ENCODE data around the gene CLCN5.
"Not testable (repeated sequence)": the region's sequence is repeated elsewhere in the genome, so short reads cannot be mapped to it uniquely, and the experiment has no call there.

CLCN5 gene

DNA sequence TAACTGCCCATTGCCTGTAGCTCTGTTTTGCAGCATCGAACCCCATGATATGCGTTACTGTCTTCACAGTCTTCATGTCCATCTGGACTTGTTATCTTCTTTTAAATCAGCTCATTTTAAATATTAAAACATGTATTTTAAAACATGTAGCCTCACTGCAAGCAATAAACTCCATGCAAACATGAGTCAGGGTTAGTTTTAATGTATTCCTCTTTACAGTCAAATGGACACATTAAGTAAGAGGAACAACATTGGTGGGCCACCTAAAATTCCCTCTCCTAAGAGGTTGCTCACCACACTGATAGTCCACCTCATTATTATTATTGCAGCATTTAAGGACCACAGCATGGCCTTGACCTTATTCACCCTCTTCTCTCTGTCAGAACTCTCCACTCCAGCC lies 74.1 kb downstream of the CLCN5 start:
- DNase-seq (ENCODE audit: low spot score), result no peak

DNA sequence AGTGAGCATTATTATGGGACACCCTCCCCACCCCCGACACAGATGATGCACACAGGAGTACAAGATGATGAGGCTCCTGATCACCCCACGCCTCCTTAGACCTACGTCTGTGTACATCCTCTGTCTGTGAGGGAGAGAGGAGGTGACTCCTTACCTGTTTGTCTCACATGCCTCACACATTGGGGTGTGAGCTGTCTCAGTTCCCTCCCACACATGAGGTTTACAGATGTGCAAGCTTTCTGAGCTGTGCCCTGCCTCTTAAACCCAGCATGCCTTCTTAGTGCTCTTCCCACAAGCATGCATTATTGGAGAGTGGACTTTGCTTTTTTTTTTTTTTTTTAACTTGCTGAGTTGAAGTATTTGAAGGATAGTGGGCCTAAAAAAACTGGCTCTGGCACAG lies 76.7 kb downstream of the CLCN5 start:
- no peak for DNase-seq (ENCODE audit: low spot score)

DNA sequence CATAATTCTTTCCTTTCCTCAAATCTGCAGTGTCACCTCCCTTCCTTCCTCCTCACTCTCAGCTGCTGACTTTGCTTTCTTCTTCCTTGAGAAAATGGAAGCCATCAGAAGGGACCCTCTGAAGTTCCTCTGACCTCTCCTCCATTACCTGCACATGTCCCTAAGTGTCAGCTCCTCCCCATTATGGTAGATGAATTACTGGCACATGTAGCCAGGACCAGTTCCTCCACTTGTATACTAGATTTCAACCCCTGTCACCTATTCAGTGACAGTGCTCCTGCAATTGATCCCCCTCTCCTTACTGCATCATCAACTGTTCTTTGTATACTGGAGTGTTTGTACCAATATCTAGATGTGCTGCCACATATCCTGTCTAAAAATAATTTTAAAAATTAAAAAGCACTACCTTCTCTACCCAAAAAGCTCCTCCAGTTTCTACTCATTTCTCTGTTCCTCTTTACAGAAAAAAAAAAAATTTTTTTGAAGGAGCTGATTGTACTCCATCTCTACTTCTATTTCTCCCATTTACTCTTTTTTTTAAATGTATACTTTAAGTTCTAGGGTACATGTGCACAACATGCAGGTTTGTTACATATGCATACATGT lies 78.6 kb downstream of the CLCN5 start:
- DNase-seq (ENCODE audit: low spot score), result no peak

DNA sequence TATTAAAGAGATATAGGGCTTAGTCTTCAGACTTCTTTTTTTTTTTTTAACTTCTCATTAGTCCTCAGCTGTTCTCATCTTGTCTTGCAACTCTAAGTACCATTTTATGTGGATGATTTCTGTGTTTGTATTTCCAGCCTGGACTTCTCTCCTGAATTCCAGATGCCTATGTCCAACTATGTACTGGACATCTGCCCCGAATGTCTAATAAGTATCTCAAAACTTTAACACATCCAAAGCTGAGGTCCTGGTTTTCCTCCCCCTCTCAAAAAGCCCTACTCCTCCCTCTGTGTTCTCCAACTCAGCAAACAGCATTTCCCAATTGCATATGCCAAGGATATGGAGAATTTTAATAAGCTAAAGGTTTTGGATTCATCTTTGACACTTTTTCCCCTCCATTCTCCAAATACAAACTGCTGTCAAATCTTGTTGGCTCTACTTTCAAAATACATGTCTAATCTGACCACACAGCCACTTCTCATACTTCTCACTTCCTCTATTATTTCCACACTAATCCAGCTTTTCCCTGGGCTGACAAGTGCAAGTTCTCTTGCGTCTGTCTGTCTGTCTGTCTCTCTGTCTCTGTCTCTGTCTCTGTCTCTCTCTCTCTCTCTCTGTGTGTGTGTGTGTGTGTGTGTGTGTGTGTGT lies 79.8 kb downstream of the CLCN5 start:
- DNase-seq (ENCODE audit: low spot score), result no peak

DNA sequence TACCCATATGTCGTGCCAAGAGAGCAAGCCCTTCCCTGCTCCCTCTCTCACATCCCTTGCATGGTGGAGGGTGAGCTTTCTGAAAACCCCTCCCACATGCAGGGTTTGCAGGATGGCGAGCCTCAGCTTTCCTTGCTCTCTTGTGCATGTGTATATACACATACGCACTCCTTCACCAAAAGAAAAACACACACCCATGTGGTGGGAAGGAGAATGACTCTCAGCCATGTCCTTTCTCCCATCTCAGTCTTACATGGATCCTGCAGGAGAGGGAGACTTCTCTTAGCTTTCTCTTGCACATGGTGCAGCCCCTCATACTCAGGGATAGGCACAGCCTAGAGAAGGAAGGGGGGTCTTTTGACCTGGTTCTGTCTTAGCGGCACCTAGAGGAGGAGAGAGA lies 81.1 kb downstream of the CLCN5 start:
- no peak for DNase-seq (ENCODE audit: low spot score)

DNA sequence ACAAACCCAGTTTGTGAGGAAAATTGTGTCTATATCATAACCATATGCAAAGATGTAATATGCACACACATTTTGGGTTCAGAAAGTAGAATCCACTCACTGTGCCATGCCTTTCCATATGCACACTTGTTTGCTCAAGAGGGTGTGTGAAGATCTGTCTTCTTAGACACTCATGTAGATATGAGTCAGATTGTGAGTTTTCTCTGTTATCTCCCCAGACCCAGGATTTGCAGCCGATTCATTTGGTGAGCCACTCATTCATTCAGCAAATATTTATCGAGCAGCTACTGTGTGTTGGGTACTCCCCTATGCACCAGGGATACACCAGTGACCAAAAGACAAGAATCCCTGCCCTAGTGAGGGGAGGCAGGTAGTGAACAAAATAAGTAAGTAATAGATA lies 81.5 kb downstream of the CLCN5 start:
- DNase-seq (ENCODE audit: low spot score), result no peak

DNA sequence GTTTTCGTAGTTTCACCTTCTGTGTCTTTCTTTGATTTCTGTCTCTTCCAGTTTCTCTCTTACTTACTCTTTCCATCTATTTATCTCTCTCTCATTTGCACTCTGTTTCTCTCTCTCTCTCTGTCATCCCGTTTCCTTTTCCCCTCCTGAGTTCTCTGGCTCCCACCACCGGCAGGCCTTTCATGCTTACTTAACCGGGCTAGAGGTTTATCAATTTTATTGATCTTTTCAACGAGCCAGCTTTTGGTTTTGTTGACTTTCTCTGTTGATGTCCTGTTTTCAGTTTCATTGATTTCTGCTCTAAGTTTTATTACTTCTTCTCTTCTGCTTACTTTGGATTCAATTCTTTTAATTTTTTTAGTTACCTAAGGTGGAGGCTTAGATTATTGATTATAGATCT lies 103.2 kb downstream of the CLCN5 start:
- DNase-seq (ENCODE audit: low spot score), result not testable (repeated sequence)

DNA sequence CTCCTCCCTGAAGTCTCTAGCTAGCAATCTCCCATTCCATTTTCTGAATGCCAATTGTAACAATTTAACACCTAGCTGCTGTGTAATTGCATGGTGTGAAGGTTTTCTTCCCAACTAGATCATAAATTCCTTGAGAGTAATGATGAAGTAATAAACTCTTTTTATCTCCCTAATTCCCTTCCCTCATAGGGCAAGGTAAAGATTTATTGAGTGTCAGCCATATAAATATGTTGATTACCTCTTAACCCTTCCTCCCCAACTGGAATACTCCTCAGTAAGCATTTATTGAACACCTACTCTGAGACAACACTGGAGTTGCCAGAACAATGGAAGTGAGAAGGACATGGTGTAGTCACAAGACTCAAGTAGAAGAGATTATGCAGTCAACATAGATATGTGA lies 112.7 kb downstream of the CLCN5 start:
- DNase-seq (ENCODE audit: low spot score), result no peak

DNA sequence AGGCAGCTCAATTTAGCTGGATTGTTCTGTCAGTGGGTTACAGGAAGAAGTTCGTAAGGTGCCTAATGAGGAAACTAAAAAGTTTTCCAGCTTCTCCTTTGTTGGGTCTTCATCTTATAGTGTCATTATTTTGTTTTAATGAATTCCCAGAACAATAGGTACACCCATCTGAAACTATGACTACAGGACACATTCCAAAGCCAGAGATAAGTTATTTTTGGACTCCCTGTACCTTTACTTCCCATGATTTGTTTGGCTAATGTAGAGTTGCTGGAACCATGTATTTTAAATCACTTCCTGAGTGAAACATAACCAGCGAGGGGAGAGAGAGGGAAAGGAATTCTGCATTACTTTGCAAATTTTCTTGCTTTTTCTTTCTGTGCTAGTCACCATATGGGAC lies 114.0 kb downstream of the CLCN5 start:
- DNase-seq (ENCODE audit: low spot score), result no peak

DNA sequence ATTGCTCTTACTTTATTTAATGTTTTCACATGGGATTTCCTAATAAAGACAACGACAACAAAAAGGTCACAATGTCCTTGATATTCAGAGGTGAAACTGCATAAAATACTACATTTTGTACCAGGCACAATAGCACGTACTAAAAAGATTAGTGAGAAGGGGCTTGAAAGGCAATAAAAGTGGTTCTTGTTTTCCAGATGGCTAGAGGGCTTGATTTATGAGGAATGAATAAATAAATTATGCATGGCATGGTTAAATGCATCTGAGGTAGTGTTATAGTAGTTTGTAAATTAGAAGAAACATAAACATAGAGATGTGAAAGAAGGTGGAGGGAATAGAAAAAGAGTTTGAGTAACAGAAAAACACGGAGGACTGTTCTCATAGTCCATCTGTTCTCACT lies 123.4 kb downstream of the CLCN5 start:
- no peak for DNase-seq (ENCODE audit: low spot score)

DNA sequence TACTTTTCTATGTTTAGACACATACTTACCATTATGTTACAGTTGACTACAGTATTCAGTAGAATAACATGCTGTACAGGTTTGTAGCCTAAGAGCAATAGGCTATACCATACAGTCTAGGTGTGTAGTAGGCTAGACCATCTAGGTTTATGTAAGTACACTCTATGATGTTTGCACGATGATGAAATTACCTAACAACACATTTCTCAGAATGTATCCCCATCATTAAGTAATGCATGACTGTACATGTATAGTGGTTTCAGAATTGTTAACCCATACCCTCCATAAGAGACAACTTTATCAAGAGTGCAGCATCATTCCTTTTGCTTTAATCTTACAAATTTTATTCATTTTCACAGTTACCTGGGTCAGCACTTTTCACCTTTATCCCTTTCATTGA lies 126.8 kb downstream of the CLCN5 start:
- no peak for DNase-seq (ENCODE audit: low spot score)

DNA sequence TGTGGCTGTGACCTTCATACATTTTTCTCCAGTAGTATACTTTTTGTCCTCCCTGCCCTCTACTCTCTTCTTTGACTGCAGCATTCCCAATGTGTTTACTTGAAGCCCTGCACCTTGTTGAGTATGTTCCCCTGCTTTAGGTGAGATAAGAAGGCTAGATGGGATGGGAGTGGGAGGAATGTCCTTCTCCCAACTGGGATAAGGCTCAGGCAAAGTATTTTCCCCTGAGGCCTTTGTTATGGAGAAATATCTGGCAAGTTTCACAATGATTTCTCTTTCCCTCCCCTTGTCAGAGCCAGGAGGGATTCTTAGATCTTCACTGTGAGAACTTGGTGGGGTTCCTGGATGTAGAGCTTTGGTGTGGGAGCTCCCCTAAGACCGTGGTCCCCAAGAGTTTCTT lies 131.8 kb downstream of the CLCN5 start:
- DNase-seq (ENCODE audit: low spot score), result no peak

DNA sequence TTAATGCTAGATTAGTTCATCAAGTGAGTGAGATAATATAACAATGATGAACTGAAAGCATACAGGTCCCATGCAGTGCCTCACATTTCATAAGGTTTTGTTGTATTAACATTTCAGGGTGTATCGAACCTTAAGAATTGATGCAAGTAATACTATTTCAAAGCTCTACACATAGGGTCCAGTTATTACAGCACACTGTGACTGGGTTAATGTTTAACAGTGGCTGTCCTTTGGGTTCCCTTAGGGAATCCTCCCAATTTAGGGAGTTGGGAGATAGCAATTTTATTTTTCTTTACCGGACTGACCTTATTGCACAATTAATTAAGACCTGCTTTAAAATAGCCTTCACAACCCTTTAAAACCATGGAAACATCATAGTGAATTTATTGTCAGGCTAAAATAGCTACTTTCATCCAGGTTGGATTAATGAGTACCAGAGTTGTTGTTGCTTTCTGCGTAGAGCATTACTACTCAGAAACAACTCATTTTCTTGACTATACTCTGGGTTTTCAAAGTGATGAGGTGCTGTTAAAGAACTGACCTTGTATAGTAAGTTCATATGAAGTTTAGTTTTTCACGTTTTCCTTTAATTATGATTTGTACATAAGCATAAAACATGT lies 144.0 kb downstream of the CLCN5 start:
- no peak for DNase-seq (ENCODE audit: low spot score)

DNA sequence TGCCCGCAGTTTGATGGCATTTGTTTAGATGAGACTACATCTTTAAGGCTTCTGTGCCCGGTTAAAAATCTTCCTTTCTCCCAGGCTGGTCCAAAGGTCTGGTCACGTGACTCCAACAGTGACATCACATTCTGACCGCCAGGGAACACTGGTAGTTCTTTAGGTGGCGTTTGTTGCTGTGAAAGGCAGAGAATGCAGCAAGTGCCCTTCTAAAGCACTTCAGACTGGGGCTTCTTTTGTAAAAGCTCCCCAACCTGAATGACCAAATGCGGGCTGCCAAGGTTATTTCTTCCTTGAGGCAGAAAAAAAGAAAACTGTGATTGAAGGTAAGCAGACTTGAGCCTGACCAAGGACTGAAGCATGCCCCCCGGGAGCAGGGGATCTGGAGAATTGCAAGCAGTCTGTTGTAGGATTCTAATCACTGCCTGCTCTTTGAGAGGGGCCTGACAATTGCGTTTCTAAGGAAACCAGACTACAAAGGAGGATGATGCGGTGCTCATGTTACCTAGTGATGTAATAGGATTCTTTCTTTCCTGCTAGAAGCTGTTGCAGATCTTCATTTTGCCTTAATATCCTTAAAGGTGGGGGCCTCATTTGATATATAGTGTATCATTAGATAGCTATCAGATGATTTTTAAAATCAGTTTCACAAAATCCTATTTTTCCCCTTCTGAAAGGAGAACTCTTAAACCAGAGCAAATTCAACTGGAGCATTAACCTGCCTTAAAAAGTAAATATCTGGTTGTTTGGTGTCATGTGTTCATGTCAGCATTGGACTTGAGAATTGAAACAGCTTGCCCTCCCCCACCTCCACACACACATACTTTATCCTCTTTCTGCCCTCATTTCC lies 145.3 kb downstream of the CLCN5 start:
- DNase-seq (ENCODE audit: low spot score), result peak; percentile 3

DNA sequence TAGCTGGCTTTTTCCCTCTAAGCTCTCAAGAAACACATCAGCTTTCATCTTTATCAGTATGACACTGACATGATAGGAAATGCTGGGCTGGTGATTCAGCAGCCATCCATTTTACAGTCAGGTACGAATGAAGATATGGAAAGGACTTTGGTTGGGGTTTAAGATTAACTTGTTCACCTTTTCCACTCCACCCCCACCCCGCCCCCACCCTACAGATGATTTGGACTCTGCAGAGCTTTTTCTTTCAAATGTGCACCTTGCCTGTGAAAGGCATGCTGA lies 145.8 kb downstream of the CLCN5 start:
- DNase-seq (ENCODE audit: low spot score), result no peak

DNA sequence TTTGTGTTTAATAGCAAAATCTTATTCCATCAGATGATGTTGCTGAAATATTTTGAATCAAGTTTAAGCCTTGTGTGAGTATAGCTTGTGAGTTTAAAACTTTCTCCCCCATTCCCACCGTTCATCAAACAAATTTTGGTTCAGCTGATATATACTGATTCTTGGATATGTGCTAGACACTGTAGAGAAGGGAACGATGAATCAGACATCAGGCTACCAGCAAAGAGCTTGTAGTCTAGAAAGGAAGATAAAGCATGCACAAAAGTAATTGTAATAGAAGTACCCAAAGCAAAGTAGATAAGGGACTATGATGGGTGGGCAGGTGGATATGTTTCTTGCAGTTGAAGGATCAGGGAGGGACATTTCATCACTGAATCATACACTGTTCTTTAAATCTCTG lies 146.5 kb downstream of the CLCN5 start:
- no peak for DNase-seq (ENCODE audit: low spot score)

DNA sequence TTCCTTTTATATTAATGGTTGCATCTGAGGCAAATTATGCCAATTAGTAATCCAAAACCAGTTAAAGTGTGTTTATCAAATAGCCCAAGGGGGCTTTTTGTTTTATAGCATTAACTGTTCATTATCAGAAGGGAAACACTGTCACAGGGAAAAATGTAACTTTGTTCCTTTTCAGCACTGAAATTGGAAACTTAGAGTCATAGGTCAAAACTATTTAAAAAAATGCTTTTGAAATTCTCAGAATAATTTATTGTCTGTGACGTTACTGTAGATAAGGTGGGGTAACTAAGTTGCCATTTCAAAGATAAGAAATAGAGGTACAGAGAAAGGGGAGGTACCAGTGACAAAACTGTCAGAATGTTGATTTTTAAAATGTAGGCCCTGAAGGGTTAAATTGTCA lies 149.1 kb downstream of the CLCN5 start:
- DNase-seq (ENCODE audit: low spot score), result no peak

DNA sequence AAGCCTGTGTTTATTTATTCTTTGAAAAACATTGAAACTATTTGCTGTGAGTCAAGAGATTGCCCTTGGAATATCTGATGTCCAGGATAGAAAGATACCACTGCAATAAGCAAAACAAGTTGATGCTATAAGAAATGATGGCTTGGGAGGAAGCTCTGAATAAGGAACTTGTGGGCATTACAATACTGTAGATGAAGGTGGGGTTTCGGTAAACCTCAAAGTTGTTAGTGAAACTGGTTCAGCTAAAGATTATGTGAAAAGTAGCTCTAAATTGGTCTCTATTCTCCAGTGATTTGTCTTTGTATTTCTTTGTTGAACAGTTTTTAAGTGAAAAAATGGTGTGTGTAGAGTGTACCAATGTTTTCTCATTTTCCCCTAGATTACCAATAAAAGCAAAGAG lies 149.7 kb downstream of the CLCN5 start:
- no peak for DNase-seq (ENCODE audit: low spot score)

DNA sequence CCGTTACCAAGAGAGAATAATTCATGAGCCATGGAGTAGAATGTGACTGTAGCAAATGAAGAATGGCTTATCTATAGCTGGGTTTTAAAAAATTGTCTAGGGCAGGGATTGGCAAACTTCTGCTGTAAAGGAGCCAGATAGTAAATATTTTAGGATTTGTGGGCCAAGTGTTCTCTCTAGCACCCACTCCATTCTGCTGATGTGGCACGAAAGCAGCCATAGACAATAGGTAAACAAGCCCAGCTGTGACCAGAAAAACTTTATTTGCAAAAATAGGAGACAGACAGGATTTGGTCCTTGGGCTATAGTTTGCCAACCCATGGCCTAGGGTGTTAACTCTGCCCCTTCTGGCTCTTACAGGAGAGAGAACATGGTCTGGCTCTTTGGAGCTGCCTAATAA lies 151.2 kb downstream of the CLCN5 start:
- DNase-seq (ENCODE audit: low spot score), result no peak

DNA sequence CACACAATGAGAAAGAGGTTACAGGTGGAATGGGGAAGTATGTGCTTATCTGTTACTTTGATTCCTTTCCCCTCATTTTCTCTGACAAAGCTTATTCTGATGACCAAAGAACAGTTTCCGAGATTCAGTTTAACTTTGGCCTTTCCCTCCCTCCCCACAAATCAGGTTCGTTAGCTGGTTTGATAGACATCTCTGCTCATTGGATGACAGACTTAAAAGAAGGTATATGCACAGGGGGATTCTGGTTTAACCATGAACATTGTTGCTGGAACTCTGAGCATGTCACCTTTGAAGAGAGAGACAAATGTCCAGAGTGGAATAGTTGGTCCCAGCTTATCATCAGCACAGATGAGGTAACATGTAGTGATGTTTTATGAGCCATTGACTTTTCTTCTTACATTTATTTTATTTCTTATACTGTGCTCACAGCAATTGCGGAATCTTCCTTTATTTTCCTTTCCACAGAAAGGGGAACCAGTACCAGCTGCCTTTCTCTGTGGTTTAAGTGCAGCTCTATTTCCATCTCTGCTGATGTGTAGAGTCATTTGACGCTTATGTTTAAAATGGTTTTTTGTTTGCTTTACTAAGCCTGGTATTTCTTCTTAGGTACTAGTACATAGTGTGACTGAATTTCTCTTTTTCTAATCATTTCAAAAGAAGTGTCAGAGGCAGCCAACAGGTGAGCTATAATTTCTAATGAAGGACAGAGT lies 153.4 kb downstream of the CLCN5 start:
- no peak for DNase-seq (ENCODE audit: low spot score)

DNA sequence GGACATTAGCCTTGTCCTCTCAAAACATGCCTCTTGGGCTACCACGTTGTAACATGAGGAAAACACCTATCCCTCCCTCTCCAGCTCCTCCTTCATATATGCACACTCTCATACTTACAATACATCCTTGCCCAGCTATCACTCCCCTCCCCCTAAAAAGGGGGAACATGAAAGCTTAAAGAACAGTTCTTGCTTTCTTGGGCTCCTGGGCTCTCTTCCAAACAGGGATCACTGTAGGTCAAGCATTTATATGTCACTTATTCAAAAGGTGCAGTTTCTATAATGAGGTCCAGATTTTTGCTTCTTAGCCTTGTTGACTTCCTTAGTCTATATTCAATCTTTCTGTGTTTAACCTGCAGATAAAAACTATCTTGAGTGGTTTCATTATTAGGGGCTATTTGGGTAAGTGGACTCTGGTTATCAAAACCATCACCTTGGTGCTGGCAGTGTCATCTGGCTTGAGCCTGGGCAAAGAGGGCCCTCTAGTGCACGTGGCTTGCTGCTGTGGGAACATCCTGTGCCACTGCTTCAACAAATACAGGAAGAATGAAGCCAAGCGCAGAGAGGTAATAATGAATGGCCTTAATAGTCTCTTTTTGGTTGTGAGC lies 159.0 kb downstream of the CLCN5 start:
- DNase-seq (ENCODE audit: low spot score), result no peak

DNA sequence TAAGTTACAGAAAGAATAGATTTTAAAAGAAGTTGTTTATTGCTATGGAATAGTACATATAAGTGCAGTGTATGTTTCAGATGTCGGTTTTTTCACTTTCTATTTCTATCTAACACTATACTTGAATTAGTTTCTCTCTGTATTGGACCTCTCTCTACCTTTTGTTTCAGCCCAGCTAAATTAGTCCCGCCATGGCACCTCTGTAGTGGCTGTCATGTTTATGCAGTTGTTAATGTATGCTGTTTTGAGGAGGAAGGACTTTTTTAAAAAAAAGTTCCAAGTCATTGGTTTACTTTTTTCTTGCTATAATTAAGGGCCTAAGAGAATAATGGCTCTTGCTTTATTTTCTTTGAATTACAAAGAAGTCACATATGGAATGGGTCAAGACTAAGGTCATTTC lies 160.3 kb downstream of the CLCN5 start:
- DNase-seq (ENCODE audit: low spot score), result no peak
